Lung microvascular endothelial cell (primary cell): ENCODE data around the gene CBFA2T3. TPM values are rescaled to one million over a fixed set of nuclear protein-coding genes. Genes with fewer than 3 reads are reported as not detected.

Source experiments
- DNase-seq, 2 donors: peaks; one replicate each; pipeline versions ENCODE4 v3.0.0 to v3.0.0-alpha.2; 2010; ENCODE audit warnings: low read depth in 2 of 2
- total RNA-seq: library from RNA; depleted of rRNA; stranded (reverse); fragments of >200 nt; gene quantifications from 2 replicates; pipeline ENCODE4 v1.2.1, GENCODE V29; 2014

Gene CBFA2T3
- total RNA-seq, 1 donor from 2014 or later, result not detected

- DNase-seq, result no peak
Measured at GRCh38 chr16:88962478-88963152, 14.4 kb downstream of the CBFA2T3 start.

- no peak for DNase-seq
Measured at GRCh38 chr16:88961011-88961410, 16.0 kb downstream of the CBFA2T3 start.

GRCh38 chr16:88960516-88960915 lies 16.5 kb downstream of the CBFA2T3 start:
- DNase-seq, result no peak

- DNase-seq, result no peak
Measured at GRCh38 chr16:88959022-88959421, 18.0 kb downstream of the CBFA2T3 start.

GRCh38 chr16:88957887-88958577 lies 19.0 kb downstream of the CBFA2T3 start:
- DNase-seq, result no peak

- DNase-seq, result no peak
Measured at GRCh38 chr16:88957433-88957767, 19.6 kb downstream of the CBFA2T3 start.

GRCh38 chr16:88956546-88957432 lies 20.2 kb downstream of the CBFA2T3 start:
- DNase-seq, result no peak

- no peak for DNase-seq
Measured at GRCh38 chr16:88955906-88956305, 21.1 kb downstream of the CBFA2T3 start.

- no peak for DNase-seq
Measured at GRCh38 chr16:88953003-88953690, 23.9 kb downstream of the CBFA2T3 start.

GRCh38 chr16:88951989-88952388 lies 25.0 kb downstream of the CBFA2T3 start:
- no peak for DNase-seq

- no peak for DNase-seq
Measured at GRCh38 chr16:88951501-88951900, 25.5 kb downstream of the CBFA2T3 start.

- no peak for DNase-seq
Measured at GRCh38 chr16:88948781-88949490, 28.1 kb downstream of the CBFA2T3 start.

GRCh38 chr16:88945473-88945872 lies 31.5 kb downstream of the CBFA2T3 start:
- DNase-seq, result no peak

GRCh38 chr16:88943741-88944140 lies 33.3 kb downstream of the CBFA2T3 start:
- DNase-seq, result no peak

GRCh38 chr16:88943131-88943664 lies 33.8 kb downstream of the CBFA2T3 start:
- no peak for DNase-seq

GRCh38 chr16:88941913-88942909 lies 34.8 kb downstream of the CBFA2T3 start:
- peak in 1 of 2 donors; percentile 35 for DNase-seq

- DNase-seq, result no peak
Measured at GRCh38 chr16:88940862-88941817, 35.9 kb downstream of the CBFA2T3 start.
